ENCODE data around the gene POLE2.

DNA sequence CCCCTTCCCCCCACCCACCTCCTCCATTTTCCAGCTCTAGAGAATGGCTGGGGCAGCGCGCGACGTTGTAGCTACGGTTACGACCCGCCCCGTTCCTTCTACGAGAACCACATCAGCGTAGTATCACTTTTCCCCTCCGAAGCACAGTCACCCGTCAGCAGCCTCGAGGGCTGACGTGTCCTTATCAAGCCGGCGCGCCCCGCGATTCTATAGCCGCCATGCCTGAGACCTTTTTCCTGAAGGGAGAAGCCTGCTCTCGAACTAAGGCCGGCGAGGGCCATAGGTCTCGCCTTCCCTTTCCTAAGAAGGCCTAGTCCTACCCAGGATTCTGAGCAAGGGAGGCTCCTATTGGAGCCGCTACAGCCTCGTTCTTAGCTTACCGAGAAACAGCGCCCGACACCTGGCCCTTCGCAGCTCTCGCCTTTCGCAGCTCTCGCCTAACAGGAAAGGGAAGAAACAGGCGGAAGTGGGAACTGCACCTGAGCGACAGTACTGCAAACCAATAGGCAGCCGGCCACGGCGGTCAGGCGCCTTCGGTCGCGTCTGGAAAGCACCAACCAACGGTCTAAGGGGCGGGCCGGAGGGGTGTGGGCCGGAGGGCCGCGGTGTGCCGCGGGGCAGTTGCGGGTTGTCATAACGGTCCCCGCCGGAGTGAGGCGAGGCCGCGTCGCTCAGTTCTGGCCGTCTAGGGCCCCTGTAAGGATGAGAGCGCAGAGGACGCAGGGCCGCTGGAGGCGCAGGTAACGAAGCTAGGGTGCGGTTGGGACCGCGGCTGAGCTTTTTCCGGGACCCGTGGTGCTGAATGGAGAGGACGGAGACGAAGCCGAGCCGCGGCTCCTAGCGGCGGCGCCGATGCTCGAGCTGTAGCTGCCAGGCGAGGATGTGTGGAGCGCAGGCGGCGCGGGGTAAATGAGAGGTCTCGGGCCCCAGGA is 67.6 kb downstream of the POLE2 start, which contains the start of the genes MGAT2 and RPL36AL:
- TF ChIP-seq POLR2AphosphoS5 (IDR thresholded peaks at IDR 0.05; ENCODE audit: low read depth, low read length): peak; percentile 93
- TF ChIP-seq, protein P1, sequence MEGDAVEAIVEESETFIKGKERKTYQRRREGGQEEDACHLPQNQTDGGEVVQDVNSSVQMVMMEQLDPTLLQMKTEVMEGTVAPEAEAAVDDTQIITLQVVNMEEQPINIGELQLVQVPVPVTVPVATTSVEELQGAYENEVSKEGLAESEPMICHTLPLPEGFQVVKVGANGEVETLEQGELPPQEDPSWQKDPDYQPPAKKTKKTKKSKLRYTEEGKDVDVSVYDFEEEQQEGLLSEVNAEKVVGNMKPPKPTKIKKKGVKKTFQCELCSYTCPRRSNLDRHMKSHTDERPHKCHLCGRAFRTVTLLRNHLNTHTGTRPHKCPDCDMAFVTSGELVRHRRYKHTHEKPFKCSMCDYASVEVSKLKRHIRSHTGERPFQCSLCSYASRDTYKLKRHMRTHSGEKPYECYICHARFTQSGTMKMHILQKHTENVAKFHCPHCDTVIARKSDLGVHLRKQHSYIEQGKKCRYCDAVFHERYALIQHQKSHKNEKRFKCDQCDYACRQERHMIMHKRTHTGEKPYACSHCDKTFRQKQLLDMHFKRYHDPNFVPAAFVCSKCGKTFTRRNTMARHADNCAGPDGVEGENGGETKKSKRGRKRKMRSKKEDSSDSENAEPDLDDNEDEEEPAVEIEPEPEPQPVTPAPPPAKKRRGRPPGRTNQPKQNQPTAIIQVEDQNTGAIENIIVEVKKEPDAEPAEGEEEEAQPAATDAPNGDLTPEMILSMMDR (IDR thresholded peaks at IDR 0.05): no peak; the same call in 1 of the 2 replicates

All from Panc1 (cell line).